Stomach (tissue), 4 donors: Measurements from ENCODE around the gene MAPK9.

Experiments
- POLR2AphosphoS5 ChIP-seq, 3 donors: sonication (generic); formaldehyde crosslinking; IDR thresholded peaks; one replicate each; pipeline ENCODE4 v1.6.1; 2016; ENCODE audit warnings: antibody characterized with exemption in 3 of 3
- TF ChIP-seq, protein P1 (sequence below), 7 experiments: fragments of 450-650 bp in 4 of 7; fragments of 200-600 bp in 3 of 7; sonication (generic) in 3 of 7; IDR thresholded peaks; one replicate each; pipeline ENCODE4 v1.5.1; 2016 to 2019; ENCODE audit warnings: antibody characterized with exemption in 7 of 7, control low read depth in 2 of 7, mild to moderate bottlenecking in 1 of 7

DNA sequence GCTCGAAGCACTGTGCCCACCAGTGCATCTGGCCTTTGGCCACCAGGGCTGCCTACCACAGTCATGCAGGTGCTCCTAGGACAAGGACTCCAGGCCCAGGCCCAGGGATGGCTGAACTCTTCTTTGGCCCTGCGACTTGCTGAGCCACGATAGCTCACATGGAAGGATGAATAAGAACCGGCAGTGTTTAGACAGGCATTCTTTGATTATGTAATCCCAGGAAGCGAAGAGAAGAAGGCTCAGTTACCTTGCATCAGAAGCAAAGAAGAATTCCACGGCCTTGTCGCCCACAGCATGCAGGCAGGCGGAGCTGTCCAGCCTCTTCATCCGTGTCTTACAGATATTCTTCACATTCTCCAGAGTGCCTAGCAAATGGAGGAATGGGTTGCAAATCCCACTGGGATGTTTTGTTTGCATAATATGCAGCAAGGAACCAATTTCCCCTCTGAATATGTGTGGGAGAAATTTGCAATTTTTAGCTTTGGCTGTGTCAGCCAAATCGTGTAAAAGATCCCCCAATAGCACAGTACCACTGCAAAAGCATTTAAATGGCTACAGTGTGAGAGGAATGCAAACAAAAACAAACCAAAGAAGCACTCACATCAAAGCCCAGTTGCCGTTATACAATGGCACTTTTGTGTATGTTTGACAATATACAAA lies 32.2 kb upstream of the MAPK9 start:
- TF ChIP-seq, protein P1, sequence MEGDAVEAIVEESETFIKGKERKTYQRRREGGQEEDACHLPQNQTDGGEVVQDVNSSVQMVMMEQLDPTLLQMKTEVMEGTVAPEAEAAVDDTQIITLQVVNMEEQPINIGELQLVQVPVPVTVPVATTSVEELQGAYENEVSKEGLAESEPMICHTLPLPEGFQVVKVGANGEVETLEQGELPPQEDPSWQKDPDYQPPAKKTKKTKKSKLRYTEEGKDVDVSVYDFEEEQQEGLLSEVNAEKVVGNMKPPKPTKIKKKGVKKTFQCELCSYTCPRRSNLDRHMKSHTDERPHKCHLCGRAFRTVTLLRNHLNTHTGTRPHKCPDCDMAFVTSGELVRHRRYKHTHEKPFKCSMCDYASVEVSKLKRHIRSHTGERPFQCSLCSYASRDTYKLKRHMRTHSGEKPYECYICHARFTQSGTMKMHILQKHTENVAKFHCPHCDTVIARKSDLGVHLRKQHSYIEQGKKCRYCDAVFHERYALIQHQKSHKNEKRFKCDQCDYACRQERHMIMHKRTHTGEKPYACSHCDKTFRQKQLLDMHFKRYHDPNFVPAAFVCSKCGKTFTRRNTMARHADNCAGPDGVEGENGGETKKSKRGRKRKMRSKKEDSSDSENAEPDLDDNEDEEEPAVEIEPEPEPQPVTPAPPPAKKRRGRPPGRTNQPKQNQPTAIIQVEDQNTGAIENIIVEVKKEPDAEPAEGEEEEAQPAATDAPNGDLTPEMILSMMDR (IDR thresholded peaks at IDR 0.05) = no peak
- TF ChIP-seq POLR2AphosphoS5 (IDR thresholded peaks at IDR 0.05) = no peak
